Measurements from ENCODE around the gene SETDB2.

The SETDB2 gene, protein sequence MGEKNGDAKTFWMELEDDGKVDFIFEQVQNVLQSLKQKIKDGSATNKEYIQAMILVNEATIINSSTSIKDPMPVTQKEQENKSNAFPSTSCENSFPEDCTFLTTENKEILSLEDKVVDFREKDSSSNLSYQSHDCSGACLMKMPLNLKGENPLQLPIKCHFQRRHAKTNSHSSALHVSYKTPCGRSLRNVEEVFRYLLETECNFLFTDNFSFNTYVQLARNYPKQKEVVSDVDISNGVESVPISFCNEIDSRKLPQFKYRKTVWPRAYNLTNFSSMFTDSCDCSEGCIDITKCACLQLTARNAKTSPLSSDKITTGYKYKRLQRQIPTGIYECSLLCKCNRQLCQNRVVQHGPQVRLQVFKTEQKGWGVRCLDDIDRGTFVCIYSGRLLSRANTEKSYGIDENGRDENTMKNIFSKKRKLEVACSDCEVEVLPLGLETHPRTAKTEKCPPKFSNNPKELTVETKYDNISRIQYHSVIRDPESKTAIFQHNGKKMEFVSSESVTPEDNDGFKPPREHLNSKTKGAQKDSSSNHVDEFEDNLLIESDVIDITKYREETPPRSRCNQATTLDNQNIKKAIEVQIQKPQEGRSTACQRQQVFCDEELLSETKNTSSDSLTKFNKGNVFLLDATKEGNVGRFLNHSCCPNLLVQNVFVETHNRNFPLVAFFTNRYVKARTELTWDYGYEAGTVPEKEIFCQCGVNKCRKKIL

DNA sequence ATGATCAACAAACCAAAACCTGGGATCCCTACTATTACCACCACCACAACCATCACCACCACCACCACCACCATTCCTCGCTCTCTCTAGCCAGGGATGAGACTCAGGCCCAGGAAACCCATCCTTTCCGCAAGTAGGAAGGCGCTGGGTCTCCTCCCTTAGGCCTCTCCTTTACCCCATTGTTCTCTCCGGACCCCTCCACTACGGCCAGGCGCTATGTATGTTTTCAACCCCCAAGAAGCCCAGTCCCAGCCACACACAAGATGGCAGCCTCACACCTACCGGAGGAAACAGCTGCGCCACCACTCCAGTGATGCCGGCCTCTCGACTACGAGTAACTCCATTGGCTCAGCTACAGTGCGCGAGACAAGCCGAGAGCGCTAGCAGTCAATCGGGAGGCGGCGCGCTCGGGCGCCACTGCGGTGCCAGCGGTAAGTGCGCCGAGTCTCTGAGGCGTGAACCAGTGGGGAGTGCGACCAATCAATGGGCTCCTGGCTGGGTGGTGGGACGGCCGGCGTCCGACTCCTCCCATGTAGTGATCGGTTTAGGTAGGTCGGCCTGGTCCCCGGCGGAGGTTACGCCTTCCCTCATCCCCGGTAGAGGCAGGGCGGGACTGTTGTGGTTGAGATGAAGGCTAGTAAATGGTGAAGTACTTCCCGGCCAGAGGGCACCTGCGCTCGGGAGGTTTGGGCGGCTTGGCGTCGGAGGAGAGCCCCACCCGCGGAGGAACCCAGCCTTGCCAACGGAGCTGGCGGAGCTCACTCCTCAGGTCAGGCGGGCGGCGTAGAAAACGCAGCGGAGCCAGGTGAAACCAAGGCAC is at the start of gene SETDB2, which contains the start of gene CAB39L:
SETDB2 (plus strand) TSS at position 571 of the 820 bp plus-strand sequence. CDS start 7,620 bp downstream, outside the sequence.
CAB39L (minus strand) TSS at position 361 of the 820 bp plus-strand sequence. CDS start 61,154 bp downstream, outside the sequence.
- DNase-seq: peak; percentile 99
- in situ Hi-C loops (cut with HindIII; ENCODE audit: low pct_ligation_motif_present, low sequenced_read_pairs): no loop called here
- peak within 1 kb of the TSS; percentile 93 for H3K4me3 ChIP-seq (ENCODE audit: low read depth, low read length)
- H3K36me3 ChIP-seq (replicated peaks): no peaks in the 10 kb centered on the region
- TF ChIP-seq, protein P1, sequence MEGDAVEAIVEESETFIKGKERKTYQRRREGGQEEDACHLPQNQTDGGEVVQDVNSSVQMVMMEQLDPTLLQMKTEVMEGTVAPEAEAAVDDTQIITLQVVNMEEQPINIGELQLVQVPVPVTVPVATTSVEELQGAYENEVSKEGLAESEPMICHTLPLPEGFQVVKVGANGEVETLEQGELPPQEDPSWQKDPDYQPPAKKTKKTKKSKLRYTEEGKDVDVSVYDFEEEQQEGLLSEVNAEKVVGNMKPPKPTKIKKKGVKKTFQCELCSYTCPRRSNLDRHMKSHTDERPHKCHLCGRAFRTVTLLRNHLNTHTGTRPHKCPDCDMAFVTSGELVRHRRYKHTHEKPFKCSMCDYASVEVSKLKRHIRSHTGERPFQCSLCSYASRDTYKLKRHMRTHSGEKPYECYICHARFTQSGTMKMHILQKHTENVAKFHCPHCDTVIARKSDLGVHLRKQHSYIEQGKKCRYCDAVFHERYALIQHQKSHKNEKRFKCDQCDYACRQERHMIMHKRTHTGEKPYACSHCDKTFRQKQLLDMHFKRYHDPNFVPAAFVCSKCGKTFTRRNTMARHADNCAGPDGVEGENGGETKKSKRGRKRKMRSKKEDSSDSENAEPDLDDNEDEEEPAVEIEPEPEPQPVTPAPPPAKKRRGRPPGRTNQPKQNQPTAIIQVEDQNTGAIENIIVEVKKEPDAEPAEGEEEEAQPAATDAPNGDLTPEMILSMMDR (IDR thresholded peaks at IDR 0.05; ENCODE audit: low read depth, low read length, missing control alignments): peak; percentile 55
- H3K27me3 ChIP-seq (replicated peaks): no peaks in the 10 kb centered on the region
- H3K27ac ChIP-seq: peak within 1 kb of the TSS; percentile 82

DNA sequence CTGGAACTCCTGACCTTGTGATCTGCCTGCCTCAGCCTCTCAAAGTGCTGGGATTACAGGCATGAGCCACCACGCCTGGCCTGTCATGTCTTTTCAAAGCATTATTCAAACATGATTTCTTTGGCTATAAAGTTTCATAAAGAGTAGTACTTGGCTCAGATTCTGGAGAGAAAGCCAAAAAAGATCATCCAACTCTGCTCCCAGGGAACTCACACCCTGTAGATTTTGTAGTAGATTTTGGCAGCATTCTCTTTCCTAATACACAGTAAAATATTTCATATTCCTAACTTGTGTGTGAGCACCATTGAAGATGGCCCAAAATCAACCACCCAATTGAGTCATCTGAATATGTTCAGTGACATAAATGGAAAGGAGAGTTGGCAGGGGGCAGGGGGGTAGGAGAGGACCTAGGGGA is 48.6 kb upstream of the SETDB2 start:
- no peak for DNase-seq
- H3K36me3 ChIP-seq (replicated peaks): no peaks in the 10 kb centered on the region
- no peak overlapping the region for H3K4me3 ChIP-seq (ENCODE audit: low read depth, low read length)
- no peak overlapping the region for H3K27ac ChIP-seq
- H3K27me3 ChIP-seq (replicated peaks): no peaks in the 10 kb centered on the region
- TF ChIP-seq, protein P1 (IDR thresholded peaks at IDR 0.05; ENCODE audit: low read depth, low read length, missing control alignments): no peak
- in situ Hi-C loops (cut with HindIII; ENCODE audit: low pct_ligation_motif_present, low sequenced_read_pairs): no loop called here

DNA sequence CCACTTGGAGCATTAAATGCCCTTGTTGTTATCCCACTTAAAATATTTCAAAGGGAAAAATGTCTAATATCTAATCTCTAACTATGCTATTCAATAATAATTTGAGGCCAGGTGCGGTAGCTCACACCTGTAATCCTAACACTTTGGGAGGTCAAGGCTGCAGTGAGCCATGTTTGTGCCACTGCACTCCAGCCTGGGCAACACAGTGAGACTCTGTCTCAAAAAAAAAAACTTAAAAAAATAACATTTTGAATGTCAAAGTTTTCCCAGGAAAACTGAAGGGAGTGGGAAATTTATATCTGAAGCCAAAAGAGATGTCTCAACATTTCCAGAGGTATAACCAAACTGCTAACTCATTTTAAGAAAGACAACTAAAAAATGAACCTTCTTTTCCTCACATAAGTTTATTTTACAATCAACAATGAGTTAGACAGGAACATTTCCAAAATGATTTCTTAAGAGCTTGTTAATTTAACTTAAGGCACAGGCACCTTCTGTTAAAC is 48.1 kb upstream of the SETDB2 start:
- Histone ChIP-seq H3K27me3 (replicated peaks) (no peaks in the 10 kb centered on the region), H3K36me3 (replicated peaks) (no peaks in the 10 kb centered on the region), H3K27ac (no peak overlapping the region), H3K4me3 (ENCODE audit: low read depth, low read length) (no peak overlapping the region)
- DNase-seq: no peak
- TF ChIP-seq, protein P1 (IDR thresholded peaks at IDR 0.05; ENCODE audit: low read depth, low read length, missing control alignments): no peak
- in situ Hi-C loops (cut with HindIII; ENCODE audit: low pct_ligation_motif_present, low sequenced_read_pairs): no loop called here

DNA sequence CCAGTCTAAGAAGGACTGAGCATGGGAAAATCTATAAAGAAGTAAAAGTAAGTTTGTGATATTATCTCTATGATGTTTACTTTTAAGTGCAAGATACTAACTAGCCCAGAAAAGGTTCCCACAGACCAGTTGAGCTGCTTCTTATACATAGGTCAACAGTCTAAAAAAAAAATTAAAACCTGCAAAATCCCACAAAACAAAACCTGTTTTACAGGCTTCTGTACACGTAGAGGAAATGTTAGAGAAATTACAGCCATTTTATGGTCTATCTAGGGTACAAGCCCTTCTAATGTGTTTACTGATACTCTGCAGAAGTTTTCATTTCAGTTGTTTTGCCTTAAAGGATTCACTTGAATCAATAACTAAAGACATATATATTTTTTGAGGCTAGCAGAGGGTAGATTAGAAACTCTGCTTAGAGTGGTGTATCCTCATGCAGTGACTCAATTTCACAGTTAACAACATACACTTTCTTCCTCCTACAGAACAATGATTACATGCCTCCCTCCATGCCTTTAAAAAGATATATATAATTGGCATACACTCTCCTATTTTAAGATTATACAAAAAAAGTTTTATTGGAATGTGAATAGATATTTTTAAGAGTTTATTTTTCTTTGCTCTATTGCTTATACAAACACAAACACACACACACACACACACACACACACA is 44.1 kb upstream of the SETDB2 start:
- H3K4me3 ChIP-seq (ENCODE audit: low read depth, low read length): no peak overlapping the region
- no peaks in the 10 kb centered on the region for H3K36me3 ChIP-seq (replicated peaks)
- no peak for DNase-seq
- in situ Hi-C loops (cut with HindIII; ENCODE audit: low pct_ligation_motif_present, low sequenced_read_pairs): no loop called here
- no peak overlapping the region for H3K27ac ChIP-seq
- no peaks in the 10 kb centered on the region for H3K27me3 ChIP-seq (replicated peaks)
- TF ChIP-seq, protein P1 (IDR thresholded peaks at IDR 0.05; ENCODE audit: low read depth, low read length, missing control alignments): no peak
